Neural cell (in vitro differentiated cells): ENCODE measurements around the gene HELZ. TPM values are rescaled to one million over a fixed set of nuclear protein-coding genes. Genes with fewer than 3 reads are reported as not detected.

Source experiments
- H2AFZ ChIP-seq: fragments of 200-600, 300-800 bp; sonication (generic), shearing (Covaris generic); 2 replicates; pipeline ENCODE4 v1.6.0; 2014; ENCODE audit warnings: low read depth, mild to moderate bottlenecking, antibody characterized with exemption, low read length, moderate library complexity
- H3F3A ChIP-seq: fragments of 200-600 bp; shearing (Covaris generic); 2 replicates; pipeline ENCODE4 v1.6.1; 2016; ENCODE audit warnings: mild to moderate bottlenecking, moderate library complexity, mixed read lengths, antibody characterized with exemption, low read length; ENCODE audit not compliant: insufficient read depth, poor library complexity, severe bottlenecking
- H3K27ac ChIP-seq: fragments of 200-600, 300-800 bp; sonication (generic), shearing (Covaris generic); 2 replicates; pipeline ENCODE4 v1.5.1; 2014; ENCODE audit warnings: mild to moderate bottlenecking, low read length, moderate library complexity
- H3K27me3 ChIP-seq: fragments of 300-800, 200-600 bp; sonication (generic), shearing (Covaris generic); 2 replicates; pipeline ENCODE4 v1.6.0; 2014; ENCODE audit warnings: mild to moderate bottlenecking, low read depth, low read length, moderate library complexity; ENCODE audit not compliant: insufficient read depth
- H3K36me3 ChIP-seq: fragments of 300-800, 200-600 bp; sonication (generic), shearing (Covaris generic); 2 replicates; pipeline ENCODE4 v1.5.1; 2014; ENCODE audit warnings: mild to moderate bottlenecking, antibody characterized with exemption, low read length, moderate library complexity; ENCODE audit not compliant: insufficient read depth
- H3K4me2 ChIP-seq: fragments of 300-800, 200-600 bp; sonication (generic), shearing (Covaris generic); 2 replicates; pipeline ENCODE4 v1.6.0; 2014; ENCODE audit warnings: mild to moderate bottlenecking, low read length
- H3K4me3 ChIP-seq: fragments of 300-800, 200-600 bp; sonication (generic), shearing (Covaris generic); 2 replicates; pipeline ENCODE4 v1.5.1; 2014; ENCODE audit warnings: mild to moderate bottlenecking, low read length, moderate library complexity
- H3K79me2 ChIP-seq: fragments of 200-600 bp; shearing (Covaris generic); replicated peaks from 2 replicates; pipeline ENCODE4 v1.6.0; 2014; ENCODE audit warnings: mild to moderate bottlenecking, low read length, moderate library complexity; ENCODE audit not compliant: insufficient read depth
- H3K9ac ChIP-seq: fragments of 300-800, 200-600 bp; sonication (generic), shearing (Covaris generic); 2 replicates; pipeline ENCODE4 v1.6.1; 2016; ENCODE audit warnings: mild to moderate bottlenecking, low read length, mixed read lengths
- H3K9me2 ChIP-seq: fragments of 200-600 bp; shearing (Covaris generic); 2 replicates; pipeline ENCODE4 v1.6.1; 2016; ENCODE audit warnings: mild to moderate bottlenecking, low read length, mixed read lengths; ENCODE audit not compliant: insufficient read depth
- H3K9me3 ChIP-seq: fragments of 200-600, 300-800 bp; sonication (generic), shearing (Covaris generic); 2 replicates; pipeline ENCODE4 v1.6.1; 2016; ENCODE audit warnings: mild to moderate bottlenecking, mixed run types, low read length, moderate library complexity, mixed read lengths
- H4K20me1 ChIP-seq: fragments of 200-600 bp; shearing (Covaris generic); 2 replicates; pipeline ENCODE4 v1.6.1; 2016; ENCODE audit warnings: mild to moderate bottlenecking, mixed run types; ENCODE audit not compliant: insufficient read depth
- CTCF ChIP-seq: fragments of 450-650 bp; IDR thresholded peaks from 2 replicates; pipeline ENCODE4 v1.5.1; 2014; ENCODE audit warnings: antibody characterized with exemption, mild to moderate bottlenecking, moderate library complexity; ENCODE audit not compliant: poor library complexity, severe bottlenecking
- EP300 ChIP-seq: fragments of 450-650 bp; conservative IDR thresholded peaks from 2 replicates; pipeline ENCODE4 v1.6.1; 2014; ENCODE audit warnings: antibody characterized with exemption, mild to moderate bottlenecking, moderate library complexity; ENCODE audit not compliant: poor library complexity, severe bottlenecking
- EZH2 ChIP-seq: fragments of 200-600, 300-800 bp; shearing (Covaris generic), sonication (generic); IDR thresholded peaks from 2 replicates; pipeline ENCODE4 v1.6.1; 2014; ENCODE audit warnings: antibody characterized with exemption, low read length, borderline replicate concordance, mild to moderate bottlenecking; ENCODE audit not compliant: insufficient read depth, poor library complexity, severe bottlenecking
- MXI1 ChIP-seq: fragments of 450-650 bp; conservative IDR thresholded peaks from 2 replicates; pipeline ENCODE4 v1.6.1; 2014; ENCODE audit warnings: antibody characterized with exemption, mild to moderate bottlenecking; ENCODE audit not compliant: poor library complexity, severe bottlenecking
- POLR2AphosphoS5 ChIP-seq: IDR thresholded peaks from 2 replicates; pipeline ENCODE4 v1.6.1; 2012
- RAD21 ChIP-seq: fragments of 450-650 bp; conservative IDR thresholded peaks from 2 replicates; pipeline ENCODE4 v1.6.1; 2014; ENCODE audit warnings: antibody characterized with exemption, mild to moderate bottlenecking, moderate library complexity
- REST ChIP-seq: IDR thresholded peaks from 2 replicates; pipeline ENCODE4 v1.6.1; 2012; ENCODE audit warnings: borderline replicate concordance
- SMC3 ChIP-seq: fragments of 450-650 bp; conservative IDR thresholded peaks from 2 replicates; pipeline ENCODE4 v1.6.1; 2014; ENCODE audit warnings: antibody characterized with exemption, mild to moderate bottlenecking, moderate library complexity; ENCODE audit not compliant: poor library complexity
- TAF1 ChIP-seq: IDR thresholded peaks from 2 replicates; pipeline ENCODE4 v1.6.1; 2012; ENCODE audit warnings: low read depth
- polyA plus RNA-seq: library from polyadenylated mRNA; depleted of rRNA; stranded (reverse); fragments of >200 nt; gene quantifications from 2 replicates; pipeline ENCODE4 v1.2.3, GENCODE V29; 2014

HELZ gene
- polyA plus RNA-seq, 1 donor from 2014 or later, result 11.7 TPM

GRCh38 chr17:67283731-67284516 is 38.9 kb upstream of the HELZ start:
- Histone ChIP-seq H3K27ac (no peak overlapping the region), H2AFZ (no peak overlapping the region), H3K4me3 (no peak overlapping the region), H3K9ac (no peak overlapping the region), H3K79me2 (no peaks in the 10 kb centered on the region), H3K9me3 (no peaks in the 10 kb centered on the region), H3F3A (no peaks in the 10 kb centered on the region), H3K36me3 (no peaks in the 10 kb centered on the region), H4K20me1 (no peaks in the 10 kb centered on the region), H3K9me2 (no peaks in the 10 kb centered on the region), H3K4me2 (no peak overlapping the region), H3K27me3 (no peaks in the 10 kb centered on the region)
- TF ChIP-seq TAF1 (no peak), RAD21 (no peak), EP300 (no peak), REST (no peak), EZH2 (no peak), SMC3 (no peak), CTCF (no peak), POLR2AphosphoS5 (no peak), MXI1 (no peak)

GRCh38 chr17:67281743-67282142 is 36.7 kb upstream of the HELZ start:
- H3K9me3 ChIP-seq, result no peaks in the 10 kb centered on the region
- H3K79me2 ChIP-seq, result no peaks in the 10 kb centered on the region
- no peaks in the 10 kb centered on the region for H3F3A ChIP-seq
- no peak overlapping the region for H3K4me3 ChIP-seq
- no peak overlapping the region for H3K27ac ChIP-seq
- H3K36me3 ChIP-seq, result no peaks in the 10 kb centered on the region
- no peaks in the 10 kb centered on the region for H3K27me3 ChIP-seq
- no peaks in the 10 kb centered on the region for H4K20me1 ChIP-seq
- no peaks in the 10 kb centered on the region for H3K9me2 ChIP-seq
- no peak overlapping the region for H3K9ac ChIP-seq
- no peak overlapping the region for H2AFZ ChIP-seq
- no peak for TF ChIP-seq REST
- no peak for TF ChIP-seq EZH2
- TF ChIP-seq POLR2AphosphoS5, result no peak
- no peak for TF ChIP-seq CTCF
- TF ChIP-seq MXI1, result no peak
- TF ChIP-seq RAD21, result no peak
- no peak for TF ChIP-seq EP300
- TF ChIP-seq TAF1, result no peak
- no peak for TF ChIP-seq SMC3
- no peak overlapping the region for H3K4me2 ChIP-seq
